Measurements from ENCODE around the gene C20orf144.
A peak's percentile ranks its signal among the peaks of the same experiment; 100 is the strongest.
"Not testable (repeated sequence)": the region's sequence is repeated elsewhere in the genome, so short reads cannot be mapped to it uniquely, and the experiment has no call there.

- TF ChIP-seq YY1 (IDR thresholded peaks at IDR 0.05); RAD21 (IDR thresholded peaks at IDR 0.05); CTCF (IDR thresholded peaks at IDR 0.05; ENCODE audit: low read depth, low read length, missing input control); SP1 (IDR thresholded peaks at IDR 0.05); TAF1 (conservative IDR thresholded peaks at IDR 0.05); JUND (IDR thresholded peaks at IDR 0.05); RXRA (IDR thresholded peaks at IDR 0.05); GABPA (IDR thresholded peaks at IDR 0.05 in 1 of 2, conservative IDR thresholded peaks at IDR 0.05 in 1 of 2); EGR1 (IDR thresholded peaks at IDR 0.05; ENCODE audit: low read depth in 2 of 2); MAX (IDR thresholded peaks at IDR 0.05); ATF3 (IDR thresholded peaks at IDR 0.05): not testable (repeated sequence)
- peak; percentile 24 for TF ChIP-seq REST (IDR thresholded peaks at IDR 0.05)
Measured at GRCh38 chr20:33646959-33647602, 15.0 kb upstream of the C20orf144 start.
